Mucosa of rectum (tissue), 2 donors: ENCODE results near the gene CSTPP1.

ENCODE experiments used
- H3K27ac ChIP-seq, 2 donors: one replicate each; pipeline ENCODE4 v1.7.0; 2013; ENCODE audit warnings: inconsistent platforms in 2 of 2, low read depth in 2 of 2, low read length in 2 of 2
- H3K27me3 ChIP-seq, 2 donors: one replicate each; pipeline ENCODE4 v1.7.0; 2013; ENCODE audit warnings: low read length in 2 of 2; ENCODE audit not compliant: control insufficient read depth in 2 of 2, insufficient read depth in 2 of 2
- H3K36me3 ChIP-seq, 2 donors: one replicate each; pipeline ENCODE4 v1.7.0; 2013; ENCODE audit warnings: low read length in 2 of 2; ENCODE audit not compliant: control insufficient read depth in 2 of 2, insufficient read depth in 2 of 2
- H3K4me1 ChIP-seq, 2 donors: one replicate each; pipeline ENCODE4 v1.7.0; 2013; ENCODE audit warnings: low read length in 2 of 2, mild to moderate bottlenecking in 1 of 2; ENCODE audit not compliant: control insufficient read depth in 2 of 2, insufficient read depth in 2 of 2
- H3K4me3 ChIP-seq, 2 donors: one replicate each; pipeline ENCODE4 v1.7.0; 2013; ENCODE audit warnings: low read length in 2 of 2
- H3K9ac ChIP-seq, 2 donors: one replicate each; pipeline ENCODE4 v1.7.0; 2013; ENCODE audit warnings: low read length in 2 of 2, low read depth in 1 of 2, mild to moderate bottlenecking in 1 of 2
- H3K9me3 ChIP-seq, 2 donors: one replicate each; pipeline ENCODE4 v1.7.0; 2013; ENCODE audit warnings: low read length in 2 of 2; ENCODE audit not compliant: control insufficient read depth in 2 of 2
- donor health status: healthy.
- donor health status: Normal muscosa, but diverticular disease.

The CSTPP1 gene

GRCh38 chr11:47132981-47133380, 196.4 kb downstream of the CSTPP1 start:
- Histone ChIP-seq H3K36me3 (peaks cover 0 to 5% of the 10 kb centered on the region in 2 donors), H3K4me3 (no peak overlapping the region), H3K9ac (no peak overlapping the region), H3K27me3 (no peaks in the 10 kb centered on the region), H3K27ac (no peak overlapping the region), H3K4me1 (peaks cover 0 to 3% of the 10 kb centered on the region in 2 donors), H3K9me3 (no peaks in the 10 kb centered on the region)

GRCh38 chr11:47136327-47136726, 199.8 kb downstream of the CSTPP1 start:
- peaks cover 0 to 11% of the 10 kb centered on the region in 2 donors for H3K36me3 ChIP-seq
- H3K27ac ChIP-seq: no peak overlapping the region
- peaks cover 0 to 3% of the 10 kb centered on the region in 2 donors for H3K4me1 ChIP-seq
- no peak overlapping the region for H3K9ac ChIP-seq
- H3K4me3 ChIP-seq: no peak overlapping the region
- no peaks in the 10 kb centered on the region for H3K27me3 ChIP-seq
- H3K9me3 ChIP-seq: no peaks in the 10 kb centered on the region

- no peaks in the 10 kb centered on the region for H3K27me3 ChIP-seq
- H3K36me3 ChIP-seq: peaks cover 0 to 11% of the 10 kb centered on the region in 2 donors
- H3K9ac ChIP-seq: no peak overlapping the region
- peaks cover 0 to 3% of the 10 kb centered on the region in 2 donors for H3K4me1 ChIP-seq
- no peak overlapping the region for H3K27ac ChIP-seq
- H3K4me3 ChIP-seq: no peak overlapping the region
- no peaks in the 10 kb centered on the region for H3K9me3 ChIP-seq
Observed at GRCh38 chr11:47136921-47137320, 200.4 kb downstream of the CSTPP1 start.

- no peaks in the 10 kb centered on the region for H3K9me3 ChIP-seq
- H3K27me3 ChIP-seq: no peaks in the 10 kb centered on the region
- H3K4me1 ChIP-seq: peaks cover 0 to 3% of the 10 kb centered on the region in 2 donors
- no peak overlapping the region for H3K9ac ChIP-seq
- H3K36me3 ChIP-seq: peaks cover 0 to 11% of the 10 kb centered on the region in 2 donors
- no peak overlapping the region for H3K27ac ChIP-seq
- no peak overlapping the region for H3K4me3 ChIP-seq
Observed at GRCh38 chr11:47137476-47137875, 200.9 kb downstream of the CSTPP1 start.

- Histone ChIP-seq H3K9ac (no peak overlapping the region), H3K4me1 (no peaks in the 10 kb centered on the region), H3K27ac (no peak overlapping the region), H3K36me3 (peaks cover 0 to 11% of the 10 kb centered on the region in 2 donors), H3K9me3 (no peaks in the 10 kb centered on the region), H3K4me3 (no peak overlapping the region), H3K27me3 (no peaks in the 10 kb centered on the region)
Observed at GRCh38 chr11:47139878-47140277, 203.3 kb downstream of the CSTPP1 start.

- H3K9me3 ChIP-seq: no peaks in the 10 kb centered on the region
- no peaks in the 10 kb centered on the region for H3K27me3 ChIP-seq
- H3K36me3 ChIP-seq: peaks cover 0 to 2% of the 10 kb centered on the region in 2 donors
- no peak overlapping the region for H3K4me3 ChIP-seq
- no peak overlapping the region for H3K9ac ChIP-seq
- H3K27ac ChIP-seq: peak overlapping the region in 1 of 2 donors; percentile 29
- no peaks in the 10 kb centered on the region for H3K4me1 ChIP-seq
Observed at GRCh38 chr11:47143322-47143721, 206.8 kb downstream of the CSTPP1 start.

- Histone ChIP-seq H3K27me3 (no peaks in the 10 kb centered on the region), H3K4me3 (no peak overlapping the region), H3K36me3 (no peaks in the 10 kb centered on the region), H3K9ac (no peak overlapping the region), H3K9me3 (no peaks in the 10 kb centered on the region), H3K4me1 (no peaks in the 10 kb centered on the region), H3K27ac (no peak overlapping the region)
Observed at GRCh38 chr11:47144541-47144940, 208.0 kb downstream of the CSTPP1 start.

GRCh38 chr11:47147250-47147649, 210.7 kb downstream of the CSTPP1 start:
- Histone ChIP-seq H3K27ac (no peak overlapping the region), H3K27me3 (no peaks in the 10 kb centered on the region), H3K9me3 (no peaks in the 10 kb centered on the region), H3K9ac (no peak overlapping the region), H3K4me3 (no peak overlapping the region), H3K4me1 (peaks cover 1 to 2% of the 10 kb centered on the region in 2 donors), H3K36me3 (no peaks in the 10 kb centered on the region)

DNA sequence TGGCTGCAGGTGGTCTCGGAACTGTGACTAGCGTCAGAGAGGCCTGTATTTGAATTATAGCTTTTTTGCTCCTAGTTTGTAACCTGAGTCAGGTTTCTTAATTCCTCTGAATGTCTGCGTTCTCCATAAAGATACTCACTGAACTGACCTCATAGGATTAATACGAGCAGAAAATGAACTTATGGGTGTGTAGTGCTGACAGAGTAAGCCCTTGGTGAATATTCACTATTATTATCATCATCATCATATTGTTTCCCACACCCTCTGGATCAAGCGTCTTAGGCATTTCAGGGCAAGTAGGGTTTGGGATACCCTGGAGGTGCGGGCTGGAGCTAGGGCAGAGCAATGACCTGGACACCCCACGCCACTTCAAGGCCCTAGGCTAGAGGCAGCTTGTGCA, 211.1 kb downstream of the CSTPP1 start:
- no peak overlapping the region for H3K27ac ChIP-seq
- peaks cover 6% of the 10 kb centered on the region in 2 donors for H3K4me1 ChIP-seq
- H3K27me3 ChIP-seq: no peaks in the 10 kb centered on the region
- H3K9me3 ChIP-seq: no peaks in the 10 kb centered on the region
- H3K36me3 ChIP-seq: no peaks in the 10 kb centered on the region
- no peak overlapping the region for H3K4me3 ChIP-seq
- H3K9ac ChIP-seq: no peak overlapping the region

- Histone ChIP-seq H3K4me3 (no peak overlapping the region), H3K27me3 (no peaks in the 10 kb centered on the region), H3K36me3 (no peaks in the 10 kb centered on the region), H3K9me3 (no peaks in the 10 kb centered on the region), H3K27ac (no peak overlapping the region), H3K9ac (no peak overlapping the region), H3K4me1 (peaks cover 12% of the 10 kb centered on the region in 2 donors)
Observed at GRCh38 chr11:47148270-47148669, 211.7 kb downstream of the CSTPP1 start.
